Nephron progenitor cell (in vitro differentiated cells): ENCODE measurements around the gene DLX6.
A peak's percentile ranks its signal among the peaks of the same experiment; 100 is the strongest.

Source experiments
- DNase-seq: peaks from one replicate; pipeline ENCODE4 v3.0.0; 2021
- H3K27ac Mint-ChIP-seq: 2 replicates; pipeline ENCODE4 v1.8.0; 2021; ENCODE audit warnings: mild to moderate bottlenecking, moderate library complexity, mixed read lengths
- H3K27me3 Mint-ChIP-seq: 2 replicates; pipeline ENCODE4 v1.8.0; 2021; ENCODE audit warnings: mild to moderate bottlenecking, low read depth, mixed read lengths; ENCODE audit not compliant: poor library complexity
- H3K36me3 Mint-ChIP-seq: 2 replicates; pipeline ENCODE4 v1.8.0; 2021; ENCODE audit warnings: low read depth, mixed read lengths
- H3K4me1 Mint-ChIP-seq: 2 replicates; pipeline ENCODE4 v1.8.0; 2021; ENCODE audit warnings: mixed read lengths
- H3K4me3 Mint-ChIP-seq: 2 replicates; pipeline ENCODE4 v1.8.0; 2021; ENCODE audit warnings: mild to moderate bottlenecking, moderate library complexity, mixed read lengths
- H3K9me3 Mint-ChIP-seq: 2 replicates; pipeline ENCODE4 v1.8.0; 2021; ENCODE audit warnings: mild to moderate bottlenecking, moderate library complexity, mixed read lengths
- CTCF ChIP-seq: fragments of 200-600 bp; sonication (generic); IDR thresholded peaks from 2 replicates; pipeline ENCODE4 v1.5.0; 2021; ENCODE audit warnings: antibody characterized with exemption

DLX6 gene

GRCh38 chr7:97005183-97006054 lies at the start of gene DLX6:
TSS of gene DLX6 (plus strand) at chr7:97005553. CDS start at chr7:97005978, 425 bp downstream.
- Mint-ChIP-seq H3K9me3 (peaks cover 4% of the 10 kb centered on the region), H3K36me3 (no peaks in the 10 kb centered on the region), H3K27me3 (peaks cover 100% of the 10 kb centered on the region), H3K4me3 (peak within 1 kb of the TSS; percentile 80), H3K4me1 (peaks cover 14% of the 10 kb centered on the region), H3K27ac (no peak within 1 kb of the TSS)
- no peak for TF ChIP-seq CTCF
- peak; percentile 80 for DNase-seq

GRCh38 chr7:96959135-96959534 lies 46.2 kb upstream of the DLX6 start:
- TF ChIP-seq CTCF: no peak
- no peaks in the 10 kb centered on the region for H3K4me1 Mint-ChIP-seq
- no peak for DNase-seq
- H3K4me3 Mint-ChIP-seq: no peak overlapping the region
- peaks cover 41% of the 10 kb centered on the region for H3K27me3 Mint-ChIP-seq
- no peaks in the 10 kb centered on the region for H3K36me3 Mint-ChIP-seq
- H3K9me3 Mint-ChIP-seq: no peaks in the 10 kb centered on the region
- H3K27ac Mint-ChIP-seq: no peak overlapping the region

- Mint-ChIP-seq H3K4me3 (no peak overlapping the region), H3K27ac (no peak overlapping the region), H3K4me1 (no peaks in the 10 kb centered on the region), H3K36me3 (no peaks in the 10 kb centered on the region), H3K27me3 (peaks cover 51% of the 10 kb centered on the region), H3K9me3 (no peaks in the 10 kb centered on the region)
- TF ChIP-seq CTCF: no peak
- DNase-seq: no peak
These were observed 43.0 kb upstream of the DLX6 start for GRCh38 chr7:96962221-96962885.

GRCh38 chr7:96968981-96969380 lies 36.4 kb upstream of the DLX6 start:
- TF ChIP-seq CTCF: no peak
- no peaks in the 10 kb centered on the region for H3K9me3 Mint-ChIP-seq
- H3K27me3 Mint-ChIP-seq: peaks cover 63% of the 10 kb centered on the region
- no peak overlapping the region for H3K27ac Mint-ChIP-seq
- H3K4me3 Mint-ChIP-seq: no peak overlapping the region
- DNase-seq: no peak
- no peaks in the 10 kb centered on the region for H3K4me1 Mint-ChIP-seq
- no peaks in the 10 kb centered on the region for H3K36me3 Mint-ChIP-seq

- Mint-ChIP-seq H3K27me3 (peaks cover 62% of the 10 kb centered on the region), H3K4me3 (no peak overlapping the region), H3K4me1 (no peaks in the 10 kb centered on the region), H3K9me3 (no peaks in the 10 kb centered on the region), H3K27ac (no peak overlapping the region), H3K36me3 (no peaks in the 10 kb centered on the region)
- TF ChIP-seq CTCF: no peak
- no peak for DNase-seq
These were observed 34.6 kb upstream of the DLX6 start for GRCh38 chr7:96970739-96971138.
